ENCODE data around the gene TRPM1.

DNA sequence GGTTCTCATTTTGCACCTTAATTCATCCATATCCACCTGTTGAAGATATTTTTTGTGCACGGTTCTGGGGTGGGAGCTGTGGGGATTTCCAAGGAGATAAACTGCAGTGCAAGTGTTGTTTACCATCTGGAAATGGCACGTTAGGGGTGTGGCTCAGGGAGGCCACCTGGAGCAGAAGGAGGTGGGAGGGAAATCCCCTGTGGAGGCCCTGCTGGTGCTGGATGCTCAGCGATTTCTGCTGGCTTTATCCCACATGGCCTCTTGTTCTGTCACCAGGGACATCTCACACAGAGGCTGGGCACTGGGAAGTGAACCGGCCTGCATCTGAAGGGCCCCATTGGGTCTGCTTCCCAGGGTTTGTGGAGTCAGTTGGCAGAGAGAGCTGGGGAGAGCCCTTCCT lies 24.3 kb downstream of the TRPM1 start:
- TF ChIP-seq, protein P1, sequence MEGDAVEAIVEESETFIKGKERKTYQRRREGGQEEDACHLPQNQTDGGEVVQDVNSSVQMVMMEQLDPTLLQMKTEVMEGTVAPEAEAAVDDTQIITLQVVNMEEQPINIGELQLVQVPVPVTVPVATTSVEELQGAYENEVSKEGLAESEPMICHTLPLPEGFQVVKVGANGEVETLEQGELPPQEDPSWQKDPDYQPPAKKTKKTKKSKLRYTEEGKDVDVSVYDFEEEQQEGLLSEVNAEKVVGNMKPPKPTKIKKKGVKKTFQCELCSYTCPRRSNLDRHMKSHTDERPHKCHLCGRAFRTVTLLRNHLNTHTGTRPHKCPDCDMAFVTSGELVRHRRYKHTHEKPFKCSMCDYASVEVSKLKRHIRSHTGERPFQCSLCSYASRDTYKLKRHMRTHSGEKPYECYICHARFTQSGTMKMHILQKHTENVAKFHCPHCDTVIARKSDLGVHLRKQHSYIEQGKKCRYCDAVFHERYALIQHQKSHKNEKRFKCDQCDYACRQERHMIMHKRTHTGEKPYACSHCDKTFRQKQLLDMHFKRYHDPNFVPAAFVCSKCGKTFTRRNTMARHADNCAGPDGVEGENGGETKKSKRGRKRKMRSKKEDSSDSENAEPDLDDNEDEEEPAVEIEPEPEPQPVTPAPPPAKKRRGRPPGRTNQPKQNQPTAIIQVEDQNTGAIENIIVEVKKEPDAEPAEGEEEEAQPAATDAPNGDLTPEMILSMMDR (IDR thresholded peaks at IDR 0.05): no peak
- TF ChIP-seq POLR2AphosphoS5 (IDR thresholded peaks at IDR 0.05): no peak
